Renal cortical epithelial cell (primary cell): ENCODE measurements around the gene KCNA5. TPM values are rescaled to one million over a fixed set of nuclear protein-coding genes. Genes with fewer than 3 reads are reported as not detected.

Source experiments
- total RNA-seq: library from RNA; depleted of rRNA; stranded (reverse); fragments of >200 nt; gene quantifications from 2 replicates; pipeline ENCODE4 v1.2.3, GENCODE V29; 2014

Gene KCNA5
- total RNA-seq, 1 donor from 2014 or later = not detected

Other genes with a start within 250 kb of the KCNA5 start
- gene KCNA1, start 134.0 kb upstream of the KCNA5 start, total RNA-seq = not detected in 2 replicates